AG09309 (cell line): ENCODE data around the gene MOV10L1.

ENCODE experiments used
- DNase-seq: peaks from one replicate; pipeline ENCODE4 v3.0.0-alpha.2; 2010; ENCODE audit warnings: low read depth
- H3K4me3 ChIP-seq: 2 replicates; pipeline ENCODE4 v1.5.1; 2011; ENCODE audit warnings: mild to moderate bottlenecking, low read depth, low read length, moderate library complexity; ENCODE audit not compliant: control insufficient read depth
- TF ChIP-seq, protein P1 (sequence below): IDR thresholded peaks from 2 replicates; pipeline ENCODE4 v1.5.1; 2011; ENCODE audit warnings: mild to moderate bottlenecking, low read depth, low read length, inconsistent platforms; ENCODE audit not compliant: insufficient read depth, control insufficient read depth; ENCODE audit errors: missing control alignments

MOV10L1 gene

DNA sequence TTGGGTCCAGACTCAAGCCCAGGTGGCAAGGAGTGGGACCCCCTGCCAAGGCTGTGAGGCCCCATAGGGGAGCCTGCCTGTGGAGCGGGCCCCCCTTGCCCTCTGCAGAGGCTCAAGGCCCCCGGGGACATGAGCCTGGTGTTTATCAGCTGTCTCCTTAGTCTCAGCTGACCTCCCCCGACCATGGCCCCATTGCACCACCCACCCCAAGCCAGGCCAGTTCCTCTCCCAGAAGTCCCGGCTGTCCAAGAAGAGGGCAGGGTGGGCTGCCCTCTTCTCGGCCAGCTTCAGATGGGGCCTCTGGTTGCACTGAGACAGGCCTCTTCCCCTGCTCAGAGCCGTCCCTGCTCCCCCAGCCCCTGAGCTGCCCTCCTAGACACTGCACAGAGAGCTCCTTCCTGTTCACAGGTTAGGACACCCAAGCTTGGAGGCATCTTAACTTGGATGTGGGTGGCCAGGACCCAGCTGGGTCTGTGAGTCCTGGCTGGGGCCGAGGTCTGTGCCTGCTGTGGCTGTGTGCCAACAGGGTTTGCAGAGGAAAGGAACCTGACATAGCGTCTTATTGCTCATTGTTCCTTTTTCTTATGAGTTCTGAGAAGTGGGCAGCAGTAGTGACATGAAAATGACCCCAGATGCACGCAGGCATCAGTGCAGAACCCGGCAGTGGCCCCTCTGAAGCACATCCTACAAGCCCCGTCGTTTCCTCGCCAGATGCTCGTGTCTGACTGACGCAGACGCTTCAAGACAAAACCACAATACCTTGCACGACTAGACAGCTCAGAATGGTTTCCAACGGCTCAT, 101.3 kb downstream of the MOV10L1 start:
- no peak for DNase-seq
- H3K4me3 ChIP-seq: no peak overlapping the region; the same call in 1 of the 2 replicates

DNA sequence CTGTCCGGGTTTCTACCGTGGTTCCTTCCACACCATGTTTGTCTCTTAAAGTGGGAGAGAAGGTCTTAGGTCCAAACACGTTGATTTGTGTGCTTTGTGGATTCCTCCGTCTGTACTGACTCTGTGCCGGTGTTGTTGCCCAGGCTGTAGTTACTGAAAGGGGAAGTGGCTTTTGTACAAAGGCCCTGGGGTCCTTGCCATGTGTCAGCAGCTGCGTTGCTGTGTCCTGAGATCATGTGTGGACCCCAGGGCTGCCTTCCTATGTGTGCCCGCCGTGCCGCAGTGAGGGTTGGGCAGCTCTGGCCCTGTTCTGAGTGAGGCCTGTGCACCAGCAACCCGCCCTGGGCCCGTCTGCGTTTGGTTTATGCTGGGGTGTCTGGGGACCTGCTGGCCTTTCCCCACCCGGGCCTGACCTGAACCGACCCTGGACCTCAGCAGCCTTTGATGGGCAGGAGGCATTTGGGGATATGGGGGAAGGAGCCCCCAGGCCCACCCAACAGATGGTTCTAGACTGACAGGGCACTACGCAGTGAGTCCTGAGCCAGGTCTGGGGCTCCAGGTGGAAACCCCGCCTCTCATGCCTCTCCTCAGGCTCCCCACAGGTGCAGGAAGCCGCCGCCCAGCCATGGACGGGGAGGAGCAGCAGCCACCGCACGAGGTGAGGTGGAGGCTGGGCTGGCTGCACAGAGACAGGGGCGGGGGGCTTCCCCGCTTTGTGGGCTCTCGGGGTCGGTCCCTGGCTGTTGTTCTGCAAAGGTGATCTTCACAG, 102.8 kb downstream of the MOV10L1 start:
- no peak for DNase-seq
- TF ChIP-seq, protein P1, sequence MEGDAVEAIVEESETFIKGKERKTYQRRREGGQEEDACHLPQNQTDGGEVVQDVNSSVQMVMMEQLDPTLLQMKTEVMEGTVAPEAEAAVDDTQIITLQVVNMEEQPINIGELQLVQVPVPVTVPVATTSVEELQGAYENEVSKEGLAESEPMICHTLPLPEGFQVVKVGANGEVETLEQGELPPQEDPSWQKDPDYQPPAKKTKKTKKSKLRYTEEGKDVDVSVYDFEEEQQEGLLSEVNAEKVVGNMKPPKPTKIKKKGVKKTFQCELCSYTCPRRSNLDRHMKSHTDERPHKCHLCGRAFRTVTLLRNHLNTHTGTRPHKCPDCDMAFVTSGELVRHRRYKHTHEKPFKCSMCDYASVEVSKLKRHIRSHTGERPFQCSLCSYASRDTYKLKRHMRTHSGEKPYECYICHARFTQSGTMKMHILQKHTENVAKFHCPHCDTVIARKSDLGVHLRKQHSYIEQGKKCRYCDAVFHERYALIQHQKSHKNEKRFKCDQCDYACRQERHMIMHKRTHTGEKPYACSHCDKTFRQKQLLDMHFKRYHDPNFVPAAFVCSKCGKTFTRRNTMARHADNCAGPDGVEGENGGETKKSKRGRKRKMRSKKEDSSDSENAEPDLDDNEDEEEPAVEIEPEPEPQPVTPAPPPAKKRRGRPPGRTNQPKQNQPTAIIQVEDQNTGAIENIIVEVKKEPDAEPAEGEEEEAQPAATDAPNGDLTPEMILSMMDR: no peak
- H3K4me3 ChIP-seq: no peak overlapping the region

More for the DNA sequence above, 101.3 kb downstream of the MOV10L1 start:
- TF ChIP-seq, protein P1: no peak

DNA sequence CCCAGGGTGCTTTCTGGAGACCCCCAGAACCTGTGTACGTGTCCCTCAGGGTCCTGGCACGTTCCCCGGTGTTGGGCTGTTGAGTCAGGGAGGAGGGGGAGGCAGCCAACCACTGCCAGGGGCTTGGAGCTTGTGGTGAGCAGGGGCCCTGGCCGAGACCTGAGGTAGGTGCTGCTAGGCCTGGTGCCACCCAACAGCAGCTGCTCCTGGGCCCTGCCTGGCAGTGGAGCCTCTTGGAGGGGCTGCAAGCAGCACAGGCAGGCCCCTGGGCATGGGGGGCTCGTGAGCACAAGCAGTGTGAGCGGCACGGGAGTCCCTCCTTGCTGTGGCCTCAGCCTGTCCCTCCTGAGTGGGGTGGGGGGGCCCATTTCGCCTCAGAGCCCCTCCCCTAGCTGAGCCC, 103.8 kb downstream of the MOV10L1 start:
- DNase-seq: no peak
- TF ChIP-seq, protein P1: no peak
- no peak overlapping the region for H3K4me3 ChIP-seq

DNA sequence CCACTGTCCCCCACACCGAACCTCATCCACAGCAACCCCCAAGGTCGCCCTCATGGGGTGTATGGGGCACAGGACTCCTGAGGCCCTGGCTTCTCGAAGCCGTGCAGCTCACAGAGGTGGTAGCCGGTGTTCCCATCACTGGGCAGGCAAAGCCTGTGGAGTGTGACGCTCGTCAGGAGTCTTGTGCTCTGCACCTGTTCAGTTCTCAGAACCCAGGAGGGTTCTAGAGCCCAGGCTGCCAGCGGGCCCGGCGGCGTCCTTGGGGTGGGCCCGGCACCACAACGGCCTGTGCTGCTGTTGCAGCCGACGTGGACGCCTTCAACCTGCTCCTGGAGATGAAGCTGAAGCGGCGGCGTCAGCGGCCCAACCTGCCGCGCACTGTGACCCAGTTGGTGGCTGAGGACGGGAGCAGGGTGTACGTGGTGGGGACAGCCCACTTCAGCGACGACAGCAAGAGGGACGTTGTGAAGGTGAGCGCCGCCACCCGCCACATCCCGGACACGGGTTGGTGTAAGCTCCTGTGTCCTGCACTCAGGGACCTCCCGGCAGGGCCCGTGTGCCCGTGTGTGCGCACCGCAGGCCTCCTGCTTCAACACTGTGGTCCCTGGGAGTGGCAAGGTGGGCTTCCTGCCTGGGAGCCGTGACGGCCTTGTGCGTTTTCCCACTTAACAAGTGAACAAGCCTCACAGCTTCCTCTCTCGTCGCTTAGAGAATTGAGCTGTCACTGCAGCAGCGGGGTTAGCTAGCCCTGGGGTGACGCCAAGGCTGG, 104.4 kb downstream of the MOV10L1 start:
- no peak for DNase-seq
- no peak overlapping the region for H3K4me3 ChIP-seq
- TF ChIP-seq, protein P1: no peak

DNA sequence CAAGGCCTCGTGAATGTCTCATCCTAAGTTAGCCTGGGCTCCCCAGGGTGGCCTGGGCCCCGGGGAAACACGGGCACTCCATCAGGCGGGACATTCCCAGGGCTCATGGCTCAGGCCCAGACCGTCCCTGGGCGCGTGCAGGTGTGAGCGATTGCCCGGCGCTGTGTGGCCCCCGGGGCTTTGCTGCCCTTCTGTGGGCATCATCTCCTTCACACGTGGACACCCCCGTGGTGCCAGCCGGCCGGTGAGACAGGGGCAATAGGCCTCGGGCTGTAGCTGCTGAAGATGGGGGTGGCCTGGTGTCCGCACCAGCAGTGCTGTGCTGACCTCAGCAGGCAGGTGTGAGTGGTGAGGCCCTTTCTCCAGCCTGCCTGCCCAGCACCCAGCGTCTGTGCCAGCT, 106.5 kb downstream of the MOV10L1 start:
- DNase-seq: no peak
- no peak overlapping the region for H3K4me3 ChIP-seq
- TF ChIP-seq, protein P1: no peak
